ENCODE data around the gene DCBLD1.

Gene DCBLD1

DNA sequence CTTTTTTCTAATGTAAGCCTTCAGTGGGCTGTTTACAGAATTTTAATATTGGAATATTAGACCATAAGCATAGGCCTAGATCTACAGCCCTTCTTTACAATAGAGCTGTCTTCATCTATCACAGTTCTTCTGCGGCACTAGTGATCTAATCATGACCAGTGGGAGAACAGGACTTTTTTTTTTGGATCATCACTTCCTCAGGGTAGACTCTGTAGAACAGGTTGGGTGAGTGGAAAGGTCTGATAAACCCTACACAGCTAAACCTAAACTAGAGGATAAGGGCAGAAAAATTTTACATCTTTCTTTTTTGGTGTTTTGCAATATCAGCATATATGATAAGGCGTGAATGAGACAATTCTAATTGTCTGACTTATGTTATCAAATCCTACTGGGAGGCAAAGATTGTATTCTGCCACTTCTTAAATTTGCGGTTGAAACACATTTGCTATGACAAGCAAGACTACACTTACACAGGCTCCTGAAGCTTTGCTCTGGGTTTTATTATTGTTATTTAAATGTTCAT, 67.7 kb downstream of the DCBLD1 start:
- Histone ChIP-seq H3K9me3 (ENCODE audit: control insufficient read depth, insufficient read depth, low read depth, low read length) (no peaks in the 10 kb centered on the region), H3K27ac (ENCODE audit: extremely low read depth, low read depth, low read length) (no peak overlapping the region), H3K4me1 (ENCODE audit: control insufficient read depth, insufficient read depth, low read length) (peaks cover 4% of the 10 kb centered on the region; the same call in 1 of the 2 replicates), H3K36me3 (ENCODE audit: control insufficient read depth in 2 of 2, insufficient read depth in 1 of 2, low read length in 2 of 2) (peaks cover 0 to 32% of the 10 kb centered on the region in 2 experiments; a peak in 1 of 3 replicates), H3K4me3 (ENCODE audit: low read depth, low read length) (no peak overlapping the region)
- CTCF ChIA-PET = interaction anchor here (1.0 to 4.1 kb wide), 3 partner anchors 72 to 145 kb away, joined by 3 to 45 read pairs (median 9); no protein-coding TSS in a partner anchor
- POLR2A ChIA-PET = interaction anchor here (1.3 kb wide), 1 partner anchor 13 kb away, joined by 4 read pairs; no protein-coding TSS in a partner anchor
- TF ChIP-seq ZNF48 (tag by site-specific recombination; IDR thresholded peaks at IDR 0.05) = no peak
- TF ChIP-seq, protein P1, sequence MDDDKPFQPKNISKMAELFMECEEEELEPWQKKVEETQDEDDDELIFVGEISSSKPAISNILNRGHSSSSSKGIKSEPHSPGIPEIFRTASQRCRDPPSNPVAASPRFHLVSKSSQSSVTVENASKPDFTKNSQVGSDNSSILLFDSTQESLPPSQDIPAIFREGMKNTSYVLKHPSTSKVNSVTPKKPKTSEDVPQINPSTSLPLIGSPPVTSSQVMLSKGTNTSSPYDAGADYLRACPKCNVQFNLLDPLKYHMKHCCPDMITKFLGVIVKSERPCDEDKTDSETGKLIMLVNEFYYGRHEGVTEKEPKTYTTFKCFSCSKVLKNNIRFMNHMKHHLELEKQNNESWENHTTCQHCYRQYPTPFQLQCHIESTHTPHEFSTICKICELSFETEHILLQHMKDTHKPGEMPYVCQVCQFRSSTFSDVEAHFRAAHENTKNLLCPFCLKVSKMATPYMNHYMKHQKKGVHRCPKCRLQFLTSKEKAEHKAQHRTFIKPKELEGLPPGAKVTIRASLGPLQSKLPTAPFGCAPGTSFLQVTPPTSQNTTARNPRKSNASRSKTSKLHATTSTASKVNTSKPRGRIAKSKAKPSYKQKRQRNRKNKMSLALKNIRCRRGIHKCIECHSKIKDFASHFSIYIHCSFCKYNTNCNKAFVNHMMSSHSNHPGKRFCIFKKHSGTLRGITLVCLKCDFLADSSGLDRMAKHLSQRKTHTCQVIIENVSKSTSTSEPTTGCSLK (tag by site-specific recombination; IDR thresholded peaks at IDR 0.05) = no peak
- TF ChIP-seq ZNF175 (tag by site-specific recombination; IDR thresholded peaks at IDR 0.05) = no peak
- TF ChIP-seq SP2 (tag by site-specific recombination; IDR thresholded peaks at IDR 0.05) = no peak
- no peak for TF ChIP-seq ZNF747 (tag by site-specific recombination; IDR thresholded peaks at IDR 0.05)
- TF ChIP-seq ZNF530 (tag by site-specific recombination; IDR thresholded peaks at IDR 0.05; ENCODE audit: low read depth) = no peak
- TF ChIP-seq ZNF624 (tag by site-specific recombination; IDR thresholded peaks at IDR 0.05) = no peak
- no peak for TF ChIP-seq ZNF221 (tag by site-specific recombination; IDR thresholded peaks at IDR 0.05; ENCODE audit: borderline replicate concordance)
- TF ChIP-seq ZNF654 (tag by site-specific recombination; IDR thresholded peaks at IDR 0.05; ENCODE audit: low read depth) = no peak
- no peak for TF ChIP-seq ZNF623 (tag by site-specific recombination; IDR thresholded peaks at IDR 0.05)
- TF ChIP-seq ZNF514 (tag by site-specific recombination; IDR thresholded peaks at IDR 0.05) = no peak

- TF ChIP-seq ZFHX2 (tag by site-specific recombination; conservative IDR thresholded peaks at IDR 0.05) (peak; percentile 71), EGR2 (tag by site-specific recombination; IDR thresholded peaks at IDR 0.05; ENCODE audit: low read depth) (peak; percentile 74)
- TF ChIP-seq, protein P2, sequence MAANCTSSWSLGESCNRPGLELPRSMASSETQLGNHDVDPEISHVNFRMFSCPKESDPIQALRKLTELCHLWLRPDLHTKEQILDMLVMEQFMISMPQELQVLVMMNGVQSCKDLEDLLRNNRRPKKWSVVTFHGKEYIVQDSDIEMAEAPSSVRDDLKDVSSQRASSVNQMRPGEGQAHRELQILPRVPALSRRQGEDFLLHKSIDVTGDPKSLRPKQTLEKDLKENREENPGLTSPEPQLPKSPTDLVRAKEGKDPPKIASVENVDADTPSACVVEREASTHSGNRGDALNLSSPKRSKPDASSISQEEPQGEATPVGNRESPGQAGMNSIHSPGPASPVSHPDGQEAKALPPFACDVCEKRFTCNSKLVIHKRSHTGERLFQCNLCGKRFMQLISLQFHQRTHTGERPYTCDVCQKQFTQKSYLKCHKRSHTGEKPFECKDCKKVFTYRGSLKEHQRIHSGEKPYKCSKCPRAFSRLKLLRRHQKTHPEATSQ (tag by site-specific recombination; IDR thresholded peaks at IDR 0.05) = no peak
- POLR2A ChIA-PET = no interaction called here
- H3K4me1 ChIP-seq (ENCODE audit: control insufficient read depth, insufficient read depth, low read length) = peaks cover 4% of the 10 kb centered on the region; the same call in 1 of the 2 replicates
- H3K4me3 ChIP-seq (ENCODE audit: low read depth, low read length) = no peak overlapping the region
- H3K36me3 ChIP-seq (ENCODE audit: control insufficient read depth in 2 of 2, insufficient read depth in 1 of 2, low read length in 2 of 2) = peaks cover 0 to 26% of the 10 kb centered on the region in 2 experiments; a peak in 1 of 3 replicates
- no peaks in the 10 kb centered on the region for H3K9me3 ChIP-seq (ENCODE audit: control insufficient read depth, insufficient read depth, low read depth, low read length)
- CTCF ChIA-PET = interaction anchor here (0.7 to 4.1 kb wide), 5 partner anchors 53 to 204 kb away, joined by 3 to 45 read pairs (median 6); no protein-coding TSS in a partner anchor
- H3K27ac ChIP-seq (ENCODE audit: extremely low read depth, low read depth, low read length) = no peak overlapping the region
These were observed 68.3 kb downstream of the DCBLD1 start for GRCh38 chr6:117550618-117551242.

DNA sequence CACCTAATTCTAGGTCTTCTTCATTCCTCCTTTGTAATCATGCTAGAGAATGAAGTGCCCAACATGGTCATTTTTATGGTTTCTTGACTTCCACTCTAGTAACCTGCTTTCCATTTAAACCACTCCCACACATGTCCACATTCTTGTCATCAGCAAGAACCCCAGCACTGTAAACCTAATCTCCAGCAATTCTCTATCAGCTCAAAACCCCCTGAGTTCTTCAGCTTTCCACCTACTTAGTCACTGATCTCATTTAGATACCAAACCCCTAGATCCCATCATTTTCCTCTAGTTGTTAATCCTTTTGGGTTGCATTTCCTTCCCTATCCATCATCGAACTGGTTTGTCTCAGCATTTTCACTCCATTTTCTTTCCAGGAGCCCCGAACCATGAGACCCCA, 70.1 kb downstream of the DCBLD1 start:
- CTCF ChIA-PET = interaction anchor here (0.6 to 4.1 kb wide), 5 partner anchors 29 to 584 kb away, joined by 3 to 45 read pairs (median 4); no protein-coding TSS in a partner anchor

More for the DNA sequence above, 70.1 kb downstream of the DCBLD1 start:
- Histone ChIP-seq H3K36me3 (ENCODE audit: control insufficient read depth in 2 of 2, insufficient read depth in 1 of 2, low read length in 2 of 2) (peaks cover 0 to 8% of the 10 kb centered on the region in 2 experiments; a peak in 1 of 3 replicates), H3K4me1 (ENCODE audit: control insufficient read depth, insufficient read depth, low read length) (peaks cover 4% of the 10 kb centered on the region; the same call in 1 of the 2 replicates), H3K4me3 (ENCODE audit: low read depth, low read length) (no peak overlapping the region), H3K27ac (ENCODE audit: extremely low read depth, low read depth, low read length) (no peak overlapping the region), H3K9me3 (ENCODE audit: control insufficient read depth, insufficient read depth, low read depth, low read length) (no peaks in the 10 kb centered on the region)
- TF ChIP-seq ZFHX2 (tag by site-specific recombination; conservative IDR thresholded peaks at IDR 0.05) = peak; percentile 44; the same call in 1 of the 2 replicates
- TF ChIP-seq ZIC2 (tag by site-specific recombination; IDR thresholded peaks at IDR 0.05) = no peak
- POLR2A ChIA-PET = interaction anchor here (1.5 kb wide), 1 partner anchor 50 kb away, joined by 4 read pairs; the partner anchor contains the start of gene GOPC
